GM12872 (cell line): ENCODE data around the gene CAPG.
A peak's percentile ranks its signal among the peaks of the same experiment; 100 is the strongest.

Source experiments
- TF ChIP-seq, protein P1 (sequence below): IDR thresholded peaks from 3 replicates; pipeline ENCODE4 v1.5.1; 2011; ENCODE audit warnings: low read depth, mild to moderate bottlenecking, low read length, moderate library complexity; ENCODE audit not compliant: insufficient read depth

Gene CAPG

DNA sequence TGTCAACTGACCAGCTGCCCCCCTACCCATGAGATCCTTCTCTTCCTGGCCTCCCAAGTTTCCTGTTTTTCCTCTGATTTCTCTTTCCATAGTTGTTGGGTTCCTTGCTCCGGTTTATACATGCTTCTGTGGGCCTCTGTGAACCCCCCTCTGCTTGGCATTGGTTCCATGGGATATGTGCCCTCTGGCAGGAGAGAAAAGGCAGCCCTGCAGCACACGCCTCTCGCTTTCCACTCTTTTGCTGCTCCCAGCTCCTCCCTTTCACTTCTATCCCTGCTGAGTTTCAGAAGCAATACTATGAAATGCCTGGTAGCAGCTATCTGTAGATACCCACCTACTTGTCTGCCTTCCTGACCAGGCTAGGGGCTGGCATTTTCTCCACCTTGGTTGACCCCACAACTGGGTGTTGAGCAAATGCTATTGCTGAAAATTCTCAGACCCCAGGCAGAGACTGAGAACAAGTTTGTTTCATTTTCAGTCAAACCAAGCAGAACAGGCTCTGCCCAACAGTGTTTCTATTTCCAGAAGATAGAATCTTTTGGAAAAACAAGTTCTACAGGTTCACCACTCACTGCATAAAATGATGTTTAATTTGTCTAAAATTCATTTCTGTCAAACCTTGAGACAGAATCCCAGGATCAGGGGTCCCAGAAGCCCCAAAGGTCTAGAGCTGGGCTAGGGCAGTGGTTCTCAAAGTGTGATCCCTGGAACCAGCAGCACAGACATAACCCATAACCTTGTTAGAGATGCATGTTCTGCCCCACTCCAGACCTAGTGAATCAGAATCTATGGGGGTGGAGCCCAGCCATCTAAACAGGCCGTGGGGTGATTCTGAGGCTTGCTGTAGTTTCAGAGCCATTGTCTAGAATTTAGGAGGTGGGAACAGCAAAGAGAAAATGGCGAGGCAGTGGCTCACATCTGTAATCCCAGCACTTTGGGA is 13.4 kb downstream of the CAPG start:
- TF ChIP-seq, protein P1, sequence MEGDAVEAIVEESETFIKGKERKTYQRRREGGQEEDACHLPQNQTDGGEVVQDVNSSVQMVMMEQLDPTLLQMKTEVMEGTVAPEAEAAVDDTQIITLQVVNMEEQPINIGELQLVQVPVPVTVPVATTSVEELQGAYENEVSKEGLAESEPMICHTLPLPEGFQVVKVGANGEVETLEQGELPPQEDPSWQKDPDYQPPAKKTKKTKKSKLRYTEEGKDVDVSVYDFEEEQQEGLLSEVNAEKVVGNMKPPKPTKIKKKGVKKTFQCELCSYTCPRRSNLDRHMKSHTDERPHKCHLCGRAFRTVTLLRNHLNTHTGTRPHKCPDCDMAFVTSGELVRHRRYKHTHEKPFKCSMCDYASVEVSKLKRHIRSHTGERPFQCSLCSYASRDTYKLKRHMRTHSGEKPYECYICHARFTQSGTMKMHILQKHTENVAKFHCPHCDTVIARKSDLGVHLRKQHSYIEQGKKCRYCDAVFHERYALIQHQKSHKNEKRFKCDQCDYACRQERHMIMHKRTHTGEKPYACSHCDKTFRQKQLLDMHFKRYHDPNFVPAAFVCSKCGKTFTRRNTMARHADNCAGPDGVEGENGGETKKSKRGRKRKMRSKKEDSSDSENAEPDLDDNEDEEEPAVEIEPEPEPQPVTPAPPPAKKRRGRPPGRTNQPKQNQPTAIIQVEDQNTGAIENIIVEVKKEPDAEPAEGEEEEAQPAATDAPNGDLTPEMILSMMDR: no peak

DNA sequence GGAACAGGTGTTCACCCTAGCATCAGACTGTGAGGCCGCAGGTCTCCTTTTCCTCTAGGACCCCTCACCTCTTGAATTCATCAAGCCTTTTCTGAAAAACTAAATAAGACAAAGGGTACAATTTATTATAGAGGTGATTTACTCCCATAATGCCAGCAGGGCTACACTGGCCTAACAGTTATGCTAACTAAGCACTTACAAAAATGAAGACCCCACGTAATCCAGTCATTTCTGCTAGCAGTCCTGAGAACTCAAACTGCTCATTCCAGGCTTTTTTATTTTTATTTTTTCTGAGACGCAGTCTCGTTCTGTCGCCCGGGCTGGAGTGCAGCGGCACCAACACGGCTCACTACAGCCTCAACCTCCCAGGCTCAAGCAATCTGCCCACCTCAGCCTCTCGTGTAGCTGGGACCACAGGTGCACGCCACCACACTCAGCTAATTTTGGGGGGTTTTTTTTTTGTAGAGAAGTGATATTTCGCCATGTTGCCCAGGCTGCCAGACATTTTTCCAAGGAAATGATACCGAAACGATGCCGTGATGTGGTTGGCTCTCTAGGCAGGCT is 14.2 kb downstream of the CAPG start:
- TF ChIP-seq, protein P1: no peak

DNA sequence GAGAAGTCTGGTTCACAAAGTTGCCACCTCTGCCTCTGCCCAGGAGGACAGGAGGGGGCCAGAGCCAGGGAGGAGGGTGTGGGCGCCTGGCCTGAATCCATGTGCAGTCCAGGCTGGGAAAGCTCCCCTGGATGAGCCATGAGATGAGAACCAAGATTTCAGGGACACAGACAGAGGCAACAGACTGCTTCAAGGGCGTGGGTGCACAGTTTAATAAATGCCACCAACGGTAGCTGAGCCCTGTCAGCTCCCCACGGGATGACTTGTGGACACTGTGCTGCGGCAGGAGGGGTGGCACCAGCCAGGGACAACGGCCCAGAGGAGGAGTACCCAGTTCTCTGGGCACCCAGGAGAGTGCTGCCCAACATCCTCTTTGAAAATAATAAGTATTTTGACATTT is 15.2 kb downstream of the CAPG start:
- TF ChIP-seq, protein P1: no peak

DNA sequence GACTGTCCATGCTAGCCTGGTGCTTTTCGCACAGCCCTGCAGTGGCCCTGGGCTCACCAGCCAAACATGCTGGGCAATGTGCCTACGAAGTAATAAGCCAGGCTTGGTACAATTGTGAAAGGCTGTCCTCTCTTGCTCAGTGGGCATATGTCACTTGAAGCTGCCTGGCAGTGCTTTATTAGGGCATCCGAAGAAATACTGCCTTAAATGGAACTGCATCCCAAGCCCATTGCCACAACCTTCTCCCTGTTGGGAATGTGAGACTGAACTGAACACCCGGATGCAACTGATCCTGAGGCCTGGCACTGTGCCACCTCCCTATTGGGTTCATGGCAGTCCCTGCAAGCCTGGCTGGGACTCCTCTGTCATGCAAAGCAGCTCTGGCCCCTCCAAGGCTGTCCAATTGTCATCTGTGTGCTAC is 15.9 kb downstream of the CAPG start:
- TF ChIP-seq, protein P1: no peak

DNA sequence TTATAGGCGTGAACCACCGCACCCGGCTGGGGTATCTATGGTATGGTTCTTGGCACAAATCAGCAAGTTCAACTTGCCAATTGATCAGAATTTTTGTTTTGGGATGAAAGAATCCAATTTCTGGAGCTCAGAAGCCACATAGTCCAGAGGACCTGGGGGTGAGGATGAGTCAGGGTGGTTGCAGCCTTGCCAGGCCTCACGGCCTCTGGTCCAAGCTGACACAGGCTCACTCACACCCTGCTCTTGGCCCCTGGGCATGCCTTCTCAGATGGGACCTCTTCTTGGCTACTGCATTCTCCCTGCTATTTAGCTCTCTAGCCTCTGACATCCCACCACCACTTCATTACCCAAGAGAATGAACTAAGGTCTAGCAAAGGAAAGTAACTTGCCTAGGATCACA is 16.3 kb downstream of the CAPG start:
- TF ChIP-seq, protein P1: no peak

DNA sequence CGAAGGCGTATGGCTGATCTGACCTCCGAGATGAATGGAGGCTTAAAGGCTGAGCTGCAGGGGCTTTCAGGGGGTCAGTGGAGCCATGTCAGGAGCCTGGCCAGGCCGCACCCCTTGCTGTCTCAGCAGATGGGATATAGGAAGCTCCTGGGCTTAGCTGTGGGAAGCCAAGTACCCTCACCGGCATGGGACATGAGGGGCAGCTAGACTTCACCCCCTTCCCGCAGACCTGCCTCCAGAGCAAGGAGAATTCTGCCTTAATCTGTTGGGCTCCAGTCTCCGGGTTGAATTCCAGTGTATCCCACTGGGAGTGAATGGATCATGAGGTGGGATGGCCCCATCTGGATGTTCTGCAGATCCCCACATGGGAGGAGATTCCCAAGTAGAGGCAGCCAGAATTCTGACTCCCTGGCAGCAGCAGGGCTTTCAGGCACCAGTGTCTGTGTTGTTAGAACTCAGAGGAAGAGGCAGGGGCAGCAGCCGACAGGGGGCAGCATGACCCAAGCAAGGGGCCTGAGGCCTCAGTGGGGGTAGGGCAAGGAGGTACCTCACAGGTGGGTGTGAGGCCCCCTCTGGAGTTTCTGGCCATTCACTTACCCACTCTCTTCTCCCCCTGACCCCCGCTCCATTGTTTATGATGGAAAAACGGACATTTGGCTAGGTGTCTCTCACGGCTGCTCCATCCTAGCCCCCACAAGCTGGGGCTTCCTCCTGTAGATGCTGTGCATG is 19.1 kb downstream of the CAPG start:
- TF ChIP-seq, protein P1: peak; percentile 89

DNA sequence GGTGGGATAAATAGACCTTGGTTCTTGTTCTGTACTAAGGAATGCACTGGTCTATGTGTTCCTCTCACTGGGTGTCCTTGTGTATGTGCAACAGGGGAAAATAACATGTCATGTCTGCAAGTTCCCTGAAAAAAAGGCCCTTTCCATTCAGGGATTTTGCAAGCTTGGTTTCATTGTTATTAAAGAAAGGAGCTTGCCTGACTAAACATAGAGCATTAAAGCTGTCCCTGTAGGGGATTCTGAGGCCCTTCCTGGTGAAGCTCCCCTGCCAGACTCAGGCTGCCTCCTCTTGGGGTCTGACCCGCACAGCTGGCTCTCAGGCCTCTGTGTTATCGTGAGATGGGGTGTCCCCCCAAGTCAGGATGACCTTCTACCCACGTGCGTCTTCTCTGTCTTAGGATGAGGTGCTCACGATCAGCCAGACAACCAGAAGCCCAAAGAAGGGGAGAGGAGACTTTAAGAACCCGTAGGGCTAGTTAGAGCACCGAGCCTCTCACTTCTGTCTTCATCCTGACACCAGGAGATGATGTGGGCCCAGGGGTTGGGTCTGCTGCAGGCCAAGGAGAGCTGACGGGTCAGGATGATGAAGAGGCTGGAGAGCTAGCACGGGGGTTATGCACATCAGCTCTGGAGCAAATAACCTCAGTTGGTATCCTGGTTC is 21.2 kb downstream of the CAPG start:
- TF ChIP-seq, protein P1: no peak
